Endothelial cell (in vitro differentiated cells): ENCODE results near the gene SUSD2. TPM values are rescaled to one million over a fixed set of nuclear protein-coding genes. Genes with fewer than 3 reads are reported as not detected.
"Not testable (repeated sequence)": the region's sequence is repeated elsewhere in the genome, so short reads cannot be mapped to it uniquely, and the experiment has no call there.

ENCODE experiments used
- DNase-seq: peaks from one replicate; pipeline ENCODE4 v3.0.0; 2021; ENCODE audit warnings: low spot score
- H3K27ac Mint-ChIP-seq: one replicate; pipeline ENCODE4 v1.8.0; 2021; ENCODE audit warnings: mixed read lengths, inconsistent platforms; ENCODE audit not compliant: unreplicated experiment
- H3K27me3 Mint-ChIP-seq: one replicate; pipeline ENCODE4 v1.8.0; 2021; ENCODE audit warnings: mild to moderate bottlenecking, moderate library complexity, mixed read lengths, inconsistent platforms; ENCODE audit not compliant: unreplicated experiment
- H3K36me3 Mint-ChIP-seq: one replicate; pipeline ENCODE4 v1.8.0; 2021; ENCODE audit warnings: mild to moderate bottlenecking, low read depth, mixed read lengths, inconsistent platforms; ENCODE audit not compliant: unreplicated experiment
- H3K4me1 Mint-ChIP-seq: one replicate; pipeline ENCODE4 v1.8.0; 2021; ENCODE audit warnings: mild to moderate bottlenecking, mixed read lengths, inconsistent platforms; ENCODE audit not compliant: unreplicated experiment
- H3K4me3 Mint-ChIP-seq: one replicate; pipeline ENCODE4 v1.8.0; 2021; ENCODE audit warnings: mild to moderate bottlenecking, mixed read lengths, inconsistent platforms; ENCODE audit not compliant: unreplicated experiment
- H3K9me3 Mint-ChIP-seq: one replicate; pipeline ENCODE4 v1.8.0; 2021; ENCODE audit warnings: mixed read lengths, inconsistent platforms; ENCODE audit not compliant: unreplicated experiment
- total RNA-seq: library from RNA; stranded (reverse); fragmentation: NEBNext Ultra II Directional; extraction: Animal tissue kit (Norgen Biotek cat#: 25700); gene quantifications from one replicate; pipeline ENCODE4 v1.2.1, GENCODE V29; 2021; ENCODE audit not compliant: unreplicated experiment
- TF ChIP-seq, protein P1 (sequence below): fragments of 200-600 bp; sonication (generic); IDR thresholded peaks from one replicate; pipeline ENCODE4 v1.5.0; 2021; ENCODE audit warnings: antibody characterized with exemption; ENCODE audit not compliant: unreplicated experiment

SUSD2 gene
- total RNA-seq, 1 donor from 2014 or later = 0.38 TPM

DNA sequence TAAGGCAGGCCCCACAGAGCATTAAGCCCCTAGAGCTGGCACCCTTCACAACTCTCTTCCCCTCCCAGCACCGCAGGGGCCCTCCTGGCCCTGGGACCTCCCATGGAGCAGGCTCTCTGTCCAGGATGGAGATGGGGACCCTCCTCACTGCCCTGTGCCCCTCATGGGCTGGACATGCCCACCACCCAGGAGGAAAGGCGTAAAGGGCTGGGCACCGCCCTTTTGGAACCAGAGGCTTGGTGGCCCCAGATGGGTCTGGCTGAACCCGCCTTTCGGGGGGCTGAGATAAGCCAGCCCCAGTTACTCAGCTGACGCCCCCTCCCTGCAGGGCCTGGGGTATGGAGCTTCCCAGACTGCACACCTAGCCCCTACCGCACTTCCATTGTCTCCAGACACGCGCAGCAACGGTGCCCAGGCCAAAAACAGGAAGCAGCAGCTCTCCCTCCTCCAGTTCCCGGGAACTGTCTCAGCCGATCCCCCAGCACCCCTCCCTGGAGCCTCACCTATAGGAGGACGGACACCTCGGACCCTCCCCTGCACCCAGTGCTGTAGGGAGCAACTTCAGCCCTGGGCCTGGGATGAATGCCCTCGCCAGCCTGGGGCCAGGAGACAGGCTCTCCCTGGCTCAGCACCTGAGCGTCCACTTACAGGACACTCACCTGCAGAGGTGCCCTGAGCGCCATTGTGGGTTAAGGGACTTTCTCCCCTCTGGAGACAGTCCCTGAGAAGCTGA, 1.6 kb upstream of the SUSD2 start:
- H3K27me3 Mint-ChIP-seq = peaks cover 4% of the 10 kb centered on the region
- DNase-seq = no peak

DNA sequence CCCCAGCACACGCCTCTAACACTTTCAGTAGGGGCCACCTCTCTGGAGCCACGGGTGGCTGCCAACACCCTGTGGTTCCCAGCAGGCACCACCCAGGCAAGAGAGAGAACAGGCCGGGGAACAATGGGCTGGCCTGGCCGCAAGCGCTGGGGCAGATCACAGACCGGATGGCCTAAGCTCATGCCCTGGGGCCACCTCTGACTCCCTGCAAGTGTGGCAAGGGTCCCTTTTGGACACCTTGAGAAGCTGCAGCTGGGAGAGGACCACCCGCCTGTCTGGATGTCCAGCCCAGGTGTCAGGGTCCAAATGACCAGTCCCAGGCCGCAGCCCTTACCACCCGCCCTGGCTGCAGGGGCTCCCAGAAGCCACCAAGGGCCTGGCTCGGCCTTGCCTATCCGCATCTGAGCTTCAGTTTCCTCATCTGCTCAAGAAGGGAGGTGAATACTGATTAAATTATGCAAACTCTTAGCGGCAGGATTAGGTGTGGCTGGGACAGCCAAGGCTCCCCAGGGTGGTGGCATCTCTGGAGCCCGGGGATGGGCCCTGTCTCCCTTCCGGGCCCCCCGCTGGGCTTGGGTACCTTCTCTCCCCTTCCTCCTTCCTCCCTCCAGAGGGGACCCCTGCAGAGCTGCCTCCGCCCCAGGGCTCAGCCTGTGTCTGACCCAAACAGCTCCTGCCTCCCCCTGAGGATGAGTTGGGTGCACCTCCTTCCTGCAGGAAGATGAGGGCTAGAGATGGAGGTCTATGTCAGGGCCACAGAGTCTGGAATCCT, 785 bp upstream of the SUSD2 start:
- DNase-seq = no peak
- no peak overlapping the region for H3K4me3 Mint-ChIP-seq
- H3K36me3 Mint-ChIP-seq = no peaks in the 10 kb centered on the region
- no peaks in the 10 kb centered on the region for H3K9me3 Mint-ChIP-seq
- no peak overlapping the region for H3K27ac Mint-ChIP-seq
- TF ChIP-seq, protein P1, sequence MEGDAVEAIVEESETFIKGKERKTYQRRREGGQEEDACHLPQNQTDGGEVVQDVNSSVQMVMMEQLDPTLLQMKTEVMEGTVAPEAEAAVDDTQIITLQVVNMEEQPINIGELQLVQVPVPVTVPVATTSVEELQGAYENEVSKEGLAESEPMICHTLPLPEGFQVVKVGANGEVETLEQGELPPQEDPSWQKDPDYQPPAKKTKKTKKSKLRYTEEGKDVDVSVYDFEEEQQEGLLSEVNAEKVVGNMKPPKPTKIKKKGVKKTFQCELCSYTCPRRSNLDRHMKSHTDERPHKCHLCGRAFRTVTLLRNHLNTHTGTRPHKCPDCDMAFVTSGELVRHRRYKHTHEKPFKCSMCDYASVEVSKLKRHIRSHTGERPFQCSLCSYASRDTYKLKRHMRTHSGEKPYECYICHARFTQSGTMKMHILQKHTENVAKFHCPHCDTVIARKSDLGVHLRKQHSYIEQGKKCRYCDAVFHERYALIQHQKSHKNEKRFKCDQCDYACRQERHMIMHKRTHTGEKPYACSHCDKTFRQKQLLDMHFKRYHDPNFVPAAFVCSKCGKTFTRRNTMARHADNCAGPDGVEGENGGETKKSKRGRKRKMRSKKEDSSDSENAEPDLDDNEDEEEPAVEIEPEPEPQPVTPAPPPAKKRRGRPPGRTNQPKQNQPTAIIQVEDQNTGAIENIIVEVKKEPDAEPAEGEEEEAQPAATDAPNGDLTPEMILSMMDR = no peak
- H3K4me1 Mint-ChIP-seq = peaks cover 8% of the 10 kb centered on the region
- H3K27me3 Mint-ChIP-seq = peaks cover 5% of the 10 kb centered on the region

More for the DNA sequence above, 1.6 kb upstream of the SUSD2 start:
- H3K4me1 Mint-ChIP-seq = peaks cover 8% of the 10 kb centered on the region
- peak overlapping the region; percentile 52 for H3K27ac Mint-ChIP-seq
- H3K36me3 Mint-ChIP-seq = peaks cover 4% of the 10 kb centered on the region
- H3K4me3 Mint-ChIP-seq = no peak overlapping the region
- H3K9me3 Mint-ChIP-seq = no peaks in the 10 kb centered on the region
- TF ChIP-seq, protein P1 = no peak

DNA sequence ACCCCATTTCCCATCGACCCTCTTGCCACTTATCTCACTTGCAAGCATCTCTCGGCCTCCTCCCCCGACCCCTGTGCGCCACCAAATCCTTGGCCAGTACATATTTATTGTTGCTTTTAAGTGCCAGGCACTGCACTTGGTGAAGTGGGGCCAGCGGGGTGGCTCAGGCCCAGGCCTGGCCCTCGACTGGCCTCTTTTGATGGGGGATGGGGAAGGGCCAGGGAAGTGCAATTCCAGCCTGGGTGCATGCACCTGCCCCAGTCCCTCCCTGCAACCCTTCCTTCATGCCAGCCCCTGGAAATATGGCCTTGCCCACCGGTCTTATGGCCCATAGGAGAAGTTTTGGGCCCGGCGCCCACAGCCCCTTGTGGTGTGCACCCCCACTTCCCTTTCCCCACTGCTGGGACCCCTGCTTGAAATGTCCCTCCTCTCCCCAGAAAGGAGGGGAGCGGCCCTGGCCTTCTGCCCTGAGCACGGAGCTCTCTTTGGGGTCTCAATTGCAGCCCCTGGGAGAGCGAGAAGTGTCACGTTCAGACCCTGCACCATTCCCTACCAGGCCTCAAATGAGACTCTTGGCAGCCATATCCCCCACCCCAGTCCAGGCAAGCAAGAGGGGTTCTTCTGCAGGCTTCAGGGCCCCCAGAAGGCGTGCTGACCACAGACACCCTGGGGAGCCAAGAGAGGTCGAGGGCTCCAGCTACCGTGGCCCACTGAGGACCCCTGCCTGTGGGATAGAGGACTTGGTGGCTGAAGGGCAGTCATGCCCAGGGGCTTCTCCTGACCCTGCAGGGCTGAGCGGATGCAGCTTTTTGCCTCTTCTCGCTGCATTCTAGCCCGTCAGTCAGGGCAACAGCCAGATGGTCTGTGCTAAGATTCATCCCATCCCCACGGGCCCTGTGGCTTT, 961 bp downstream of the SUSD2 start:
- Mint-ChIP-seq H3K9me3 (no peaks in the 10 kb centered on the region), H3K36me3 (no peaks in the 10 kb centered on the region), H3K27ac (no peak overlapping the region), H3K27me3 (peaks cover 9% of the 10 kb centered on the region), H3K4me1 (peaks cover 8% of the 10 kb centered on the region), H3K4me3 (no peak overlapping the region)
- peak; percentile 41 for DNase-seq
- TF ChIP-seq, protein P1 = peak; percentile 22

DNA sequence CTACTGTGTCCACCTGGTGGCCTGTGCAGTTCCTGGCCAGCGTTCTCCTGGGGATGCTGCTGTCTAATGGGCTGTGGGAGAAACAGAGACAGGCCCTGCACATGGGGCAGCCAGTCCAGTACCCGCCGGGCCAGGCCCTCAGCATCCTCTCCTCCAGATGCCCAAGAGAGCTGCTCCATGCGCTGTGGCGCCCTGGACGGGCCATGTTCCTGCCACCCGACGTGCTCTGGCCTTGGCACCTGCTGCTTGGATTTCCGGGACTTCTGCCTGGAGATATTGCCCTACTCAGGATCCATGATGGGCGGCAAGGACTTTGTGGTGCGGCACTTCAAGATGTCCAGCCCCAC, 1.6 kb downstream of the SUSD2 start:
- H3K4me1 Mint-ChIP-seq, H3K36me3 Mint-ChIP-seq, DNase-seq, H3K27ac Mint-ChIP-seq, H3K4me3 Mint-ChIP-seq, H3K27me3 Mint-ChIP-seq, H3K9me3 Mint-ChIP-seq: not testable (repeated sequence)

DNA sequence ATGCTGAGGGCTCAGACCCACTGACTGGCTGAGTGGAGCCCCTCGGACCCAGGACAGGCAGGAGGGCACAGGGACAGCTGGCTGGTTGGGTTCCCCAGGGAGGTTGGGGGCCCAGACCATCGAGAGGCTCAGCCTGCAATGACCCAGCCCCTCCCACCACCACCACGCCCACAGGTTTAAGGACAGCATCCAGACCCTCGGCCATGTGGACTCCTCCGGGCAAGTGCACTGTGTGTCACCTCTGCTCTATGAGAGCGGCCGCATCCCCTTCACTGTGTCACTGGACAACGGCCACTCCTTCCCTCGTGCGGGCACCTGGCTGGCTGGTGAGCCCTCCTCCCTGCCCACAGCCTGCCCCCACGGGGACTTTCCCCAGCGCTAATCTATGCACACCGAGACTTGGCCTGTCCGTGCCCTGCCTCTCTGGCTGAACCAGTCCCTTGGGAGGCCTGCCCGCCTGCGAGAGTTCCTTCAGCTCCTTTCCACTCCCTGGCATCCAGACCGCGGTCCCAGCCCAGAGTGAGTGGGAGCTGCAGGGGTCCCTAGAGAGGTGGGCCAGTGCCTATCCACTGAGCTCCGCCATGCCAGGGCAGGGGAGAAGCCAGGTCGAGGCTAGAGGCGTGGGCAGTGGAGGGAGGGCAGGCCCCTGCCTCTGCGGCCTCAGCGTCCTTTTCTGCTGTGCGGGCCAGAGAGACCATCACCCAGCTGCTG, 2.2 kb downstream of the SUSD2 start:
- H3K36me3 Mint-ChIP-seq = no peaks in the 10 kb centered on the region
- H3K4me3 Mint-ChIP-seq = no peak overlapping the region
- TF ChIP-seq, protein P1 = no peak
- H3K27me3 Mint-ChIP-seq = peaks cover 9% of the 10 kb centered on the region
- no peak overlapping the region for H3K27ac Mint-ChIP-seq
- H3K9me3 Mint-ChIP-seq = no peaks in the 10 kb centered on the region
- peaks cover 8% of the 10 kb centered on the region for H3K4me1 Mint-ChIP-seq
- no peak for DNase-seq
